ENCODE results near the gene TRUB1.

The TRUB1 gene

GRCh38 chr10:115018185-115018931, 80.4 kb downstream of the TRUB1 start:
- Histone ChIP-seq H3K9me3 (ENCODE audit: severe bottlenecking) (no peaks in the 10 kb centered on the region), H3K36me3 (ENCODE audit: low read depth) (no peaks in the 10 kb centered on the region), H3K27me3 (ENCODE audit: insufficient read depth, poor library complexity, severe bottlenecking) (no peaks in the 10 kb centered on the region), H3K4me3 (ENCODE audit: severe bottlenecking) (no peak overlapping the region), H3K4me1 (ENCODE audit: insufficient read depth, poor library complexity, severe bottlenecking) (no peaks in the 10 kb centered on the region), H3K27ac (ENCODE audit: poor library complexity, severe bottlenecking) (no peak overlapping the region)
- DNase-seq (ENCODE audit: low spot score) (no peak), ATAC-seq (ENCODE audit: low read depth) (no peak)
- no peak for TF ChIP-seq CTCF (IDR thresholded peaks at IDR 0.05; ENCODE audit: poor library complexity, severe bottlenecking)

- Histone ChIP-seq H3K27ac (ENCODE audit: poor library complexity, severe bottlenecking) (no peak overlapping the region), H3K4me3 (ENCODE audit: severe bottlenecking) (no peak overlapping the region), H3K9me3 (ENCODE audit: severe bottlenecking) (no peaks in the 10 kb centered on the region), H3K4me1 (ENCODE audit: insufficient read depth, poor library complexity, severe bottlenecking) (no peaks in the 10 kb centered on the region), H3K27me3 (ENCODE audit: insufficient read depth, poor library complexity, severe bottlenecking) (no peaks in the 10 kb centered on the region), H3K36me3 (ENCODE audit: low read depth) (no peaks in the 10 kb centered on the region)
- no peak for DNase-seq (ENCODE audit: low spot score)
- no peak for ATAC-seq (ENCODE audit: low read depth)
- no peak for TF ChIP-seq CTCF (IDR thresholded peaks at IDR 0.05; ENCODE audit: poor library complexity, severe bottlenecking)
Measured at GRCh38 chr10:115020449-115020848, 82.5 kb downstream of the TRUB1 start.

GRCh38 chr10:115022733-115023132, 84.7 kb downstream of the TRUB1 start:
- Histone ChIP-seq H3K27ac (ENCODE audit: poor library complexity, severe bottlenecking) (no peak overlapping the region), H3K27me3 (ENCODE audit: insufficient read depth, poor library complexity, severe bottlenecking) (no peaks in the 10 kb centered on the region), H3K4me1 (ENCODE audit: insufficient read depth, poor library complexity, severe bottlenecking) (no peaks in the 10 kb centered on the region), H3K36me3 (ENCODE audit: low read depth) (no peaks in the 10 kb centered on the region), H3K4me3 (ENCODE audit: severe bottlenecking) (no peak overlapping the region), H3K9me3 (ENCODE audit: severe bottlenecking) (no peaks in the 10 kb centered on the region)
- ATAC-seq (ENCODE audit: low read depth): no peak
- no peak for DNase-seq (ENCODE audit: low spot score)
- TF ChIP-seq CTCF (IDR thresholded peaks at IDR 0.05; ENCODE audit: poor library complexity, severe bottlenecking): no peak

- no peaks in the 10 kb centered on the region for H3K27me3 ChIP-seq (ENCODE audit: insufficient read depth, poor library complexity, severe bottlenecking)
- H3K4me1 ChIP-seq (ENCODE audit: insufficient read depth, poor library complexity, severe bottlenecking): no peaks in the 10 kb centered on the region
- no peak for TF ChIP-seq CTCF (IDR thresholded peaks at IDR 0.05; ENCODE audit: poor library complexity, severe bottlenecking)
- no peak for DNase-seq (ENCODE audit: low spot score)
- no peak overlapping the region for H3K27ac ChIP-seq (ENCODE audit: poor library complexity, severe bottlenecking)
- ATAC-seq (ENCODE audit: low read depth): no peak
- H3K9me3 ChIP-seq (ENCODE audit: severe bottlenecking): no peaks in the 10 kb centered on the region
- H3K4me3 ChIP-seq (ENCODE audit: severe bottlenecking): no peak overlapping the region
- H3K36me3 ChIP-seq (ENCODE audit: low read depth): no peaks in the 10 kb centered on the region
Measured at GRCh38 chr10:115023715-115024114, 85.7 kb downstream of the TRUB1 start.

- no peaks in the 10 kb centered on the region for H3K27me3 ChIP-seq (ENCODE audit: insufficient read depth, poor library complexity, severe bottlenecking)
- no peak overlapping the region for H3K4me3 ChIP-seq (ENCODE audit: severe bottlenecking)
- H3K9me3 ChIP-seq (ENCODE audit: severe bottlenecking): no peaks in the 10 kb centered on the region
- ATAC-seq (ENCODE audit: low read depth) (no peak), DNase-seq (ENCODE audit: low spot score) (no peak)
- H3K36me3 ChIP-seq (ENCODE audit: low read depth): no peaks in the 10 kb centered on the region
- no peak overlapping the region for H3K27ac ChIP-seq (ENCODE audit: poor library complexity, severe bottlenecking)
- no peaks in the 10 kb centered on the region for H3K4me1 ChIP-seq (ENCODE audit: insufficient read depth, poor library complexity, severe bottlenecking)
- TF ChIP-seq CTCF (IDR thresholded peaks at IDR 0.05; ENCODE audit: poor library complexity, severe bottlenecking): no peak
Measured at GRCh38 chr10:115024371-115024770, 86.4 kb downstream of the TRUB1 start.

Measured in RWPE2 (cell line).